HG02852 (cell line): ENCODE measurements around the gene ARHGAP12.
"Not testable (repeated sequence)": the region's sequence is repeated elsewhere in the genome, so short reads cannot be mapped to it uniquely, and the experiment has no call there.

Experiments
- ATAC-seq: cut with Tn5 transposase; IDR thresholded peaks from one replicate; pipeline ENCODE4 v1.9.1; 2021; ENCODE audit warnings: mild to moderate bottlenecking, moderate library complexity; ENCODE audit not compliant: unreplicated experiment

Gene ARHGAP12

GRCh38 chr10:31927565-31927883 is 1.1 kb downstream of the ARHGAP12 start:
- peak; percentile 1 for ATAC-seq

- no peak for ATAC-seq
These were observed 1.7 kb downstream of the ARHGAP12 start for GRCh38 chr10:31926765-31927564.

DNA sequence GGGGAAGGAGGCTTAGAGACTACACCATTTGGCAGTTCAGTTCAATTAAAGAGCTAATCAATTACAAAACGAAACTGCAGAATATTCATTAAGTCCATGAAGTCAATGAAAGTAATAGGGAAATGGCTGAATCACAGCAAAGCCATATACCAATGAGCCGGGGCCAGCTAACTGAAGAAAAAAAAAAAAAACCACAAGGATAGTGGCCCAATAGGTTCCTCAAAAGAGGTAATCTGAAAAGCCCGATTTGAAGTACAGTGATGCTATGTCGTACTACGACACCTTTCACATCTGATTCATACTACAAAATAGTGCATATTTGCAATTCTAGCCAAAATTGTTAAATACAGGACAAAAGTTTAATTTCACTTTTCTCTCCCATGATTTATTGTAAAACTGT is 2.5 kb downstream of the ARHGAP12 start:
- no peak for ATAC-seq

GRCh38 chr10:31924833-31925232 is 3.8 kb downstream of the ARHGAP12 start:
- no peak for ATAC-seq

- no peak for ATAC-seq
These were observed 5.2 kb downstream of the ARHGAP12 start for GRCh38 chr10:31923389-31923788.

- ATAC-seq: peak; percentile 72
These were observed 7.6 kb downstream of the ARHGAP12 start for GRCh38 chr10:31921031-31921430.

GRCh38 chr10:31920538-31920937 is 8.1 kb downstream of the ARHGAP12 start:
- peak; percentile 63 for ATAC-seq

DNA sequence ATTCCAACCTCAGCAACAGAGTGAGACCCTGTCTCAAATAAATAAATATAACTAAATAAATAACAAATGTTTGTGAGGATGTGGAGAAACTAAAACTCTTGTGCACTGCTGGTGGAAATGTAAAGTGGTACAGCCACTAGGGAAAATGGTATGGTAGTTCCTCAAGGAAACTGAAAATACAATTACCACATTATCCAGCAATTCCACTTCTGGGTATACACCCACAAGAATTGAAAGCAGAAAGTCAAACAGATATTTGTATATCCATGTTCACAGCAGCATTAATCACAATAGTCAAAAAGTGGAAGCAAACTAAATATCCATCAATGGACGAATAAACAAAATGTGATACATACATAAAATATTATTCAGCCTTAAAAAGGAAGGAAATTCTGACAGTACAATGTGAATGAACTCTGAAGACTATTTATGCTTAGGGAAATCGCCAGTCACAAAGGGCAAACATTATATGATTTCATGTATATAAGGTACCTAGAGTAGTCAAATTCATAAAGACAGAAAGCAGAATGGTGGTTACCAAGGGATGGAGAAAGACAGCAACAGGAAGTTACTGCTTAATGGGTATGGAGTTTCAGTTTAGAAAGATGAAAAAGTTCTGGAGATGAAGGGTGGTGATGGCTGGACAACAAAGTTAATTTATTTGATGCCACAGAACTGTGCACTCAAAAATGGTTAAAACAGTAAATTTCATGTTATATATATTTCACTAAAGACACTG is 9.8 kb downstream of the ARHGAP12 start:
- no peak for ATAC-seq

- no peak for ATAC-seq
These were observed 14.3 kb downstream of the ARHGAP12 start for GRCh38 chr10:31914370-31914769.

- ATAC-seq: no peak
These were observed 15.5 kb downstream of the ARHGAP12 start for GRCh38 chr10:31912898-31913850.

- ATAC-seq: no peak
These were observed 16.3 kb downstream of the ARHGAP12 start for GRCh38 chr10:31912289-31912688.

DNA sequence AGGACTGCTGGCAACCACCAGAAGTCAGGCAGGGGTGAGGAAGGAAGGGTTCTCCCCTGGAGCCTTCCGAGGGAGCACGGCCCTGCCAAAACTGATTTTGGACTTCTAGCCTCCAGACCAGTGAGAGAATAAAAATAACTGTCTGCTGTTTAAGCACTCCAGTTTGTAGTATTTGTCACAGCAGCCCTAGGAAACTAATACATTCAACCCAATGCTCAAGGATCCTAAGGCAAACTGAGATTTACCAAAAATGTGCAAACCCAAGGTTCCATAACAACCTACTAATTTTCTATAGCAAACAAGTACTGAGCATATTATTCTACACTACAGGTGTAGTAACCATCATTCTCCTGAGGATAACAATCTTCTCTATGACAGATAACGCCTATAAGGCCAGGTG is 18.6 kb downstream of the ARHGAP12 start:
- no peak for ATAC-seq

GRCh38 chr10:31908157-31908556 is 20.5 kb downstream of the ARHGAP12 start:
- no peak for ATAC-seq

GRCh38 chr10:31906039-31906438 is 22.6 kb downstream of the ARHGAP12 start:
- no peak for ATAC-seq

- no peak for ATAC-seq
These were observed 23.0 kb downstream of the ARHGAP12 start for GRCh38 chr10:31905586-31905985.

DNA sequence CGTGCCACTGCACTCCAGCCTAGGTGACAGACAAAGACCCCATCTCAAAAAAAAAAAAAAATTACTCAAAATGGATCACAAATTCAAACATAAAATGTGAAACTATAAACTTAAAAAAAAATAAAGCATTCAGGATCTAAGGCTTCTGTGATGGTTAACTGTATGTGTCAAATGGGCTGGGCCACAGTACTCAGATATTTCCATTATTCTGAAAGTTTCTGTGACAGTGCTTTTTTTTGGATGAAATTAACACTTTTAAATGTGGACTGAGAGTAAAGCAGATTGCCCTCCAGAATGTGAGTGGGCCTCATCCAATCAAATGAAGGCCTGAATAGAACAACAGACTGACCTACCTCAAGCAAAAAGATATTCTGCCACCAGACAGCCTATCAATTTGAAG is 26.0 kb downstream of the ARHGAP12 start:
- ATAC-seq: no peak

DNA sequence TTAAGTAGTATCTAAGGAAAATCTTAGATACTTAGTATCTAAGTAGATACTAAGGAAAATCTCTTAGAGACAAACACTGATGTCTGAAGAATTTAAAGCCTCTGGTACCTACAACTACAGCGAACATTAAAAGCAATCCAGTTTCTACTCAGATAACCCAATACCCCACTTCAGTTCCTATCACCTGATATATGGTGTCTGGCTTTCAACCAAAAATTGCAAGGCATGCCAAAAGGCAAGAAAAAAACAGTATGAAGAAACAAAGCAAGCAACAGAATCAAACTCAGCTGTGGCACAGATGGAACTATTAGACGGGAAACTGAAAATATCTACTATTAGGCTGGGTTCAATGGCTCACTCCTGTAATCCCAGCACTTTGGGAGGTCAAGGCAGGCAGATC is 31.1 kb downstream of the ARHGAP12 start:
- no peak for ATAC-seq

DNA sequence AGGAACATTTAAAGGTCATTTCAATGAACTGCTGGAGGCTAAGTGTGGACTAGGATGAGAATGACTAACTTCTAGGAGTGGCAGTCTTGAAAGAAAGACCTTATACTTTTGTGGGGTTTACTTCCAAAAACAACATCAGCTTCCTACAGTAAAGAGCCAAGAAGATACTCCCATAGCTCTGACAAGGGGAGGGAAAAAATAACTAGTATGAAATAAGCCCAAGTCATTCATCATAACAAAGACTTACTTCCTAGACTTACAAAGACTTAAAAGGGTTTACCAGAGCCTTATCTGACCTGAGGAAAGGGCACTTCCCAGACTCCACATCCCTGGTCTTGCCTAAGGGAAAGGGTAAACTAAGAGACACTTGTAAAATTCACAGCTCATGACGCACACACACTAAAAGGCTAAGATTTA is 31.7 kb downstream of the ARHGAP12 start:
- ATAC-seq: no peak

GRCh38 chr10:31895722-31896121 is 32.9 kb downstream of the ARHGAP12 start:
- ATAC-seq: not testable (repeated sequence)

GRCh38 chr10:31888442-31888841 is 40.2 kb downstream of the ARHGAP12 start:
- ATAC-seq: no peak

GRCh38 chr10:31887850-31888249 is 40.8 kb downstream of the ARHGAP12 start:
- no peak for ATAC-seq
